SW 1271 (cell line): ENCODE measurements around the gene IQCE.
"Not testable (repeated sequence)": the region's sequence is repeated elsewhere in the genome, so short reads cannot be mapped to it uniquely, and the experiment has no call there.

Experiments used
- DNase-seq, 2 experiments: peaks; one replicate each; lab custom pipeline; 2025; lab: John Stamatoyannopoulos, UW

The IQCE gene

DNA sequence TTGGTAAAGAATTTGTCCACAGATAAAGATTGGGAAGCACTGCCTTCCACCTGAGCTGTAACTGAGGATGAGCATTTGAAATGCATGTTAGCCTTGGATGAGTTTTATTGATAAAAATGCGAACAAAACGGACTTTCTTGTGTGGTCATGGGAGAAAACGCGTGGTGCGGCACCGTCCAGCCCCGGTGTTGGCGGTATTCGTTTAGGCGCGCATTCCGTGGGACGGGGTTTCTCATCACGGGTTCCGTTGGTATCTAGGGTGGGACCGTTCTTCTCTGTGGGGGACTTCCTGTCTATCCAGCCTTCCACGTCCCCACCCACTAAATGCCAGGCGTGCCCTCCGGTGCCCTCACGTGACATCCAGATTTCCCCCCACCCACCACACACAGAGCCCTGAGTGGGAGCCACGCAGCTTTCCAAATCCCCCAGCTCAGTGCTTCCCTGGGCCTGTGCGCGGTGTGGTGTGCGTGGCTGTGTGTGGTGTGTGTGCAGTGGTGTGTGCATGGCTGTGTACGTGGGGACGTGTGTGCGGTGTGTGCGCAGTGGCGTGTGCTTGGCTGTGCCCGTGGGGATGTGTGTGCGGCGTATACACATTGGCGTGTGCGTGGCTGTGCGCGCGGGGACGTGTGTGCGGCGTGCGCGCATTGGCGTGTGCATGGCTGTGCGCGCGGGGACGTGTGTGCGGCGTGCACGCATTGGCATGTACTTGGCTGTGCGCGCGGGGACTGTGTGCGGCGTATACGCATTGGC is 18.1 kb downstream of the IQCE start:
- no peak for DNase-seq

DNA sequence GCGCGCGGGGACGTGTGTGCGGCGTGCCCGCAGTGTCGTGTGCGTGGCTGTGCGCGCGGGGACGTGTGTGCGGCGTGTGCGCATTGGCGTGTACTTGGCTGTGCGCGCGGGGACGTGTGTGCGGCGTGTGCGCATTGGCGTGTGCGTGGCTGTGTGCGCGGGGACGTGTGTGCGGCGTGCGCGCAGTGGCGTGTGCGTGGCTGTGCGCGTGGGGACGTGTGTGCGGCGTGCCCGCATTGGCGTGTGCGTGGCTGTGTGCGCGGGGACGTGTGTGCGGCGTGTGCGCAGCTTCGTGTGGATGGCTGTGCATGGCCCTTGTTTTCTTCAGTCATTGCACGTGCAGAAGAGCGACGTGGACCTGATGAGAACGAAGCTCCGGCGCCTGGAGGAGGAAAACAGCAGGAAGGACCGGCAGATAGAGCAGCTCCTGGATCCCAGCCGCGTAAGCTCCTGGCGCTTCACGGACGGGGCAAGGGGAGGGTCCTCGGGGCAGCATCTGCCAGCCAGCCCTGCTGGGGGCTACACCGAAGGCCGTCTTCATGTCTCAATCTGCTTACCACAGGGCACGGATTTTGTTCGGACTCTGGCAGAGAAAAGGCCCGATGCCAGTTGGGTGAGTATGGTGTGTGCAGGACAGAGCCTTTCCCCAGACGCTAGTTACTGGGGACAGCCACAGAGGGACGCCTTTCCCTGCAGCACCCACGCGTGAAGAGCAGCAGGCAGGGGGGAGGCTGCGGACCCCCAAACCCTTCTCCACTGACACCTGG is 19.3 kb downstream of the IQCE start:
- no peak for DNase-seq

DNA sequence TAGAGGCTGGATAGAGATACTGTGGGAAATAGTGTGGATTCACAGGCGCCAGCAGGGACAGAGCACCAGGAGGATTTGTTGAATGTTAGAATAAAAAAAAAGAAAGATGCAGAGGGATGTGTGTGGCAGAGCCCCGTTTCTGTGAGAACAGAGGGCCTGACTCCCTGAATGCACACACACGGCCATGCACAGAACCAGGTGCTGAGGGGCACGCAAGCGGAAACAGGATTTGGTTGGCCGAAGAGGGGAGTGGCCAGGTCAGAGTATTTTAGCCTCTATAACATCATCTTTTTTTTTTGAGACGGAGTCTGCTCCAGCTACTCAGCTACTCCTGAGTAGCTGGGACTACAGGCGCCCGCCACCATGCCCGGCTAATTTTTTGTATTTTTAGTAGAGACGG is 21.9 kb downstream of the IQCE start:
- DNase-seq = no peak

DNA sequence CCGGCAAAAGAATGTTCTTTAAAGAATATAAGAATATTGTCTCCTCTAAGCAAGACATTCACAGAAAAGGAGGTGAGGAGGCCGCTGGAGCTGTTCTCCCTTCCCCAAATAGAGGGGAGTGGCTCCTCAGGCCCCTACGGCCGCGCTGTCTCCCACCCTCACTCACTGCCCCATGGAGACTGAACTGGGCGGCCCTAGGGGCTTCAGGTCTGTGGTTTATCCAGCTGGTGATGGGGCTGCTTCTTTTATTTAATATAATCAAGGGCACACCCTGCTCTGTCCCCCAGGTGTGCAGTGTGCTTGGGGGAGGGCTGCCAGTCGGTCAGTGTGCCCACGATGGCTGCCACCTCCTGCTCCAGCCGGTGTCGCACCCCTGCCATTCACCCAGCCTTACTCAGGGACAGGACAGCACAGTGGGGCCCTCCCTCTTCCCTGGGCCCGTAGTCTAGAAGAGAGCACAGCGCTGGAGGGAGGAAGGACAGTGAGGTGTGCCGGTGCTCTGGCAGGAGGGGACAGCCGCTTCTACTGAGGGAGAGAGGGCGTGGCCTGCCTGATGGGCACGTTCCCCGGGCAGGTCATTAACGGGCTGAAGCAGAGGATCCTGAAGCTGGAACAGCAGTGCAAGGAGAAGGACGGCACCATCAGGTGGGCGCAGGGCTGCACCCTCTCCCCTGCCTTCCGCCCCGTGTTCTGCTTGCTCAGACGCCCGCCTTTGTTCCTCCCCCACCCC is 23.4 kb downstream of the IQCE start:
- DNase-seq = no peak

DNA sequence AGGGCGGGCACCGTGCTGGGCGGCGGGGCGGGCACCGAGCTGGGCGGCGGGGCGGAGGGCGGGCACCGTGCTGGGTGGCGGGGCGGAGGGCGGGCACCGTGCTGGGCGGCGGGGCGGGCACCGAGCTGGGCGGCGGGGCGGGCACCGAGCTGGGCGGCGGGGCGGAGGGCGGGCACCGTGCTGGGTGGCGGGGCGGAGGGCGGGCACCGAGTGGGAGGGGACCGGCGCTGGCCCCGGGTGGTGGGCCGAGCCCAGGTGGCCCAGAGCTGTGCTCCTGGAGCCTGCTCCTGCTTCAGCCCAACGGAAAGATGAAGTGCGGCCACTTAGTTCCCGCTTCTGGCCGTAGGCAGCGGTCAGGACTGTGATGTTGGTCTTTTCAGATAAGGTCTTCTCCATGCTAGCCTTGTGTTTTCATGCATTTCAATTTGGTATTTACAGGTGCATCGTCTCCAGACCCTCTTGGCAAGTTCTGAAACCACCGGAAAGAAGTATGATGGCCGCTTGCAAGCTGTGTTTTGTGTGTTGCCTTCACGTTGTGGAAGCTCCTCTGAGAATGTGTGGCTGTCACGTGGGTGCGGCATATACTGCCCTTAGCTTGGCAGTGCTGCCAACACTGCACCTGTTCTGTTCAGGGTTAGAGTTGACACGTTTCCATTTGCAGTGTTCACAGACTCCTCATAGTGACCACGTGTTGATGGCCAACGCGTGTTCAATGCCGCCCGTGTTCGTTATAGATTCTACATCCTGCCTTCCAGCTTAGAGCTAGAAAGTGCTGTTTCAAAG is 25.2 kb downstream of the IQCE start:
- DNase-seq = no peak

DNA sequence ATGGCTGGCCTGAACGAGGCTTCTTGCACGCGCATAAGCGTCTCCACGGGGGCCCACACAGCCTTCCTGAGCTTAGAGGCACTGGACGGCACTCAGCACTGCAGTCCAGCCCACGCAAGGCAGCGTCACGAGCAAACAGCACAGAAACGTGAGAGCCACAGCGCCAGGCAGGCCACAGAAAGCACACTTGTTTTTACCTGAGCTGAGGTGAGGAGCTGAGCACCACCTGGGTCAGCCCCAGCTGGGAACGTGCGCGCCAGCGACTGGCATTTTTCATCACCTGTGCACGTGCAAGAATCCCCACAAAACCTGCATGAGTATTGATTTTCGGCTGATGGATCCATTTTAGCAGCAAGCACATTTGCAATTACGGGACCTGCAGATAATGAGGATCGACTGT is 26.7 kb downstream of the IQCE start:
- no peak for DNase-seq

DNA sequence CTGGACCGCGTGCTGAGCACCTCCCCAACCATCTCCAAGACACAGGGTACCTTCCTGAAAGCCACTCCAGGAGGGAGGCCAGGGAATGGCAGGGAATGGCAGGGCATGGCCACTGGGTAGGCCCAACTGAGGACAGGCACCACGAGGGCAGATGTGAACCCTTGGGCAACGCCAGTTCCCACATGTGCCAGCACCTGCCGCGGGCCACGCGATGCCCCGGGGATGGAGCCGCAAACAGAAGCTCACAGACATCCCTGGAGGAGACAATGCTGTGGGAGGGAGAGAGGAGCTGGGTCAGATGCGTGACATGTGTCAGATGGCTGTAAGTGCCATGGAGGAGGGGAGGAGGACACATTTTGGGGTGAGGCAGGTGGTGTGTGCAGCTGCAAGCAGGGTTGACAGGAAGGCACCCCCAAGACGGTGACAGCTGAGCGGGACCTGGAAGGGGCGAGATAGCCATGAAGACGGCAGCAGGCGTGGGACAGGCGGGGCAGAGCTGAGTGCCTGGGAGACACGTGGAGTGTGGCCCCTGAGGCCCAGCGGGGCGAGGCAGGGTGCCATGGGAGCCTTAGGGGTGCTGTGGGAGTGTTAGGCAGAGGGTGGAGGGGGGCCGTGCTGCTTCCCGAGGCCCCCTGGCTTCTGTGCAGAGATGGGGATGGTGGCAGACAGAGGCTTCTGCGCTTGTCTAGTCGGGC is 27.7 kb downstream of the IQCE start:
- no peak for DNase-seq

DNA sequence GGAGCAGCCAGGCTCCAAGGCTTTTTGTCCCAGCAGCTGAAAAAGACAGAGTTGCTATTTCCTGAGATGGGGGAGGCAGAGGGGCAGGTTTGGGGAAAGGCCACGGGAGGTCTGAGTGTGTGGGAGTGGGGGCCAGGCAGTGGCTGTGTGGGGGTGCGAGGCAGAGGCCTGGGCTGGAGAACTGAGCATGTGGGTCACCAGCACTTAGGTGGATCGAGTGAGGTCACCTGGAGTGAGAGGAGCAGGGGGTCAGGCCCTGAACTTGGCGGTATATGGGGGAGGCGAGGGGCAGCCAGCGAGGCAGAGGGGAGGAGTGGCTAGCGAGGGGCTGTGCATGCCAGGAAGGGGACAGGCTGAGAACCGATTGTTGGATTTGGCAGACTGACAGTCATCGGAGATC is 28.4 kb downstream of the IQCE start:
- DNase-seq = no peak

DNA sequence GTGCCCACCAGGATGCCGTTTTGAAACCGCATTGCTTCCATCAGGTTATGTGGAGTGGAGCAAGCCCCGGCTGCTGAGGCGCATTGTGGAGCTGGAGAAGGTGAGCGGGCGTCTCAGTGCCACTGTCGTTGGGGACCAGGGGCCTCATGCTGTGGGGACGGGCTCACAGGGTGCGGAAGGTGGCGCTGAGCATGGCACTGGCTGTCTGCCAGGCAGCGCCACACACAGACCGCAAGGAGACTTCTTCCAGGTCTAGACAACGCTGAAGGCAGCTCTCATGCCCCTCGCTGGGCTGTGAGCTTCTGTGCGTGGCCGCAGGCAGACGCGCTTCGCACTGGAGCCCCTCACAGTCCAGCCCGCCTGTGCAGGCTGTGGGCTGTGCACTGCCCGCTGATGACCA is 29.0 kb downstream of the IQCE start:
- no peak for DNase-seq

DNA sequence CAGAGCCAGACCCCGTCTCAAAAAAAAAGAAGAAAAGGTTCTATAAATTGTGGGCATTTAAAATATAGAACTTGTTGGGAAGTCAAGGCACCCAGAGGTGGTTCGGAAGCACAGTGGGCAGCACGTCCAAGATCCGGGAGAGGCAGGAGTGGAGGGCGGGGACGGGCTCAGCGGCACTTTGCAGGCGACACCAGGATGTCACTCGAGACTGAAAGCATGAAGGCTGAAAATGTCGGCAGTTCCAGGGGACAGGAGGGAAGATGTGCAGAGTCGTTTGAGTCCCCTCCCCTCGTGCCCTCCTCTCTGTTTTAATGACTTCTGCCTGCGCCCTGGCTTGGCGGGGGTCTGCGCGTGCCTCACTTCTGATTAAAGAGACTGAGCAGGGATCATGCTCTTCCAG is 30.6 kb downstream of the IQCE start:
- DNase-seq = no peak

DNA sequence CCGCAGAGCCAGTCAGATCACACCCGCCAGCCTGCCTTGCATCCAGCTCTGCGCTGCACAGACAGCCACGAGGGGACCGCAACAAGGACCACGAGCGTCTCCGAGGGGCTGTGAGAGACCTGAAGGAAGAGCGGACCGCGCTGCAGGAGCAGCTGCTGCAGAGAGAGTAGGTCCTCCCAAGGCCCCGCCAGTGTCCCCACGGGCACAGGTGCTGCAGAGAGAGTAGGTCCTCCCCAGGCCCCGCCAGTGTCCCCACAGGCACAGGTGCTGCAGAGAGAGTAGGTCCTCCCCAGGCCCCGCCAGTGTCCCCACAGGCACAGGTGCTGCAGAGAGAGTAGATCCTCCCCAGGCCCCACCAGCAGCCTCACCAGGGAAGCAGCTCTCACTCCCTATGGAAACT is 31.2 kb downstream of the IQCE start:
- DNase-seq = not testable (repeated sequence)

DNA sequence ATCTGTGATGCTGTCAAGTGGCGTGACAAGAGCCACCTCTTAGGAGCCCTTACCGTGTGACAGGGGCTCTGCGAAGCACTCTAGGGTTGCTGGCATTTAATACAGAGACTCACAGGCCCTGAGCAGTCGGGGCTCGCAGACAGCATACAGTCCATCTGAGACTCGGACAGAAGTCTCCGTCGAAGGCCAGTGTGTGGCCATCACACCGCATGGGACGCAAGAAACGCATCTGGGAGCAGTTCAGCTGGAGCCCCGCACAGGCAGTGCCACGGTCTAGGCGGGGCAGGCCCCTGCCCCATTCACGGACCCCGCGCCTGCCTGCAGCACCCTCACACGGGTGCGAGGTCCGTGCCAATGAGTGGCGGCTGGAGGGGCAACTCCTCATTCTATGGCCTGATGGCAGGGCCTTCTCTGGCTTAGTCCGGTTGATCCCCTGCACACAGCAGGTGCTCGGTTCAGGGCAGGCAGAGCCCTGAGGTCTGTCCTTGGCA is 33.6 kb downstream of the IQCE start:
- no peak for DNase-seq

DNA sequence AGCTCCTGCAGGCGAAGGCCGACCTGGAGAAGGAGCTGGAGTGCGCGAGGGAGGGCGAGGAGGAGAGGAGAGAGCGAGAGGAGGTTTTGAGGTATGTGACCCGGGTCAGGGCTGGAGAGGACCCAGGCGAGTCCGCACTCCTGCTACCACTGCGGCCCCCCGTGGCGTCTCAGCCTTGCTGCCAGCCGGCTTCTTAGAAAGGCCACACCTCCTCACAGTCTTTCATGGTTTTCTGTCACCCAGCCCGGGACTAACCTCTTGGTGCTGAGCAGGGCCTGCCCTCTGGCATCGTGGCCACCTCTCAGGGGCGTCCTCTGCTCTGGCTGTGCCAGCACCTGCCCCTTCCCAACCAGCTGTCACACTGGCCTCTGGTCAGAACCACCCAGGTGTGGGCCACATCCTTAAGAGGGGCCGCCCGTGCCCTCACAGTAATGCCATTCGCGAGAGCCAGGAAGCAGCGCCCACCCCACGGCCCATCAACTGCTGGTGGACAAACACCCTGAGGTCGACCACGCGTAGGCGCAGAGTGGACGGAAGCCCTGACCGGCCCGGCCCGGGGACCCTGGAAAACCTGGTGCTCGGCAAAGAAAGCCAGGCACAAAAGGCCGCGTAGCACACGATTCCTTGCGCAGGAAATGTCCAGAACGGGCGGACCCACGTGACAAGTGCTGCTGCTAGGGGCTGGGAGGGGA is 34.4 kb downstream of the IQCE start:
- no peak for DNase-seq

DNA sequence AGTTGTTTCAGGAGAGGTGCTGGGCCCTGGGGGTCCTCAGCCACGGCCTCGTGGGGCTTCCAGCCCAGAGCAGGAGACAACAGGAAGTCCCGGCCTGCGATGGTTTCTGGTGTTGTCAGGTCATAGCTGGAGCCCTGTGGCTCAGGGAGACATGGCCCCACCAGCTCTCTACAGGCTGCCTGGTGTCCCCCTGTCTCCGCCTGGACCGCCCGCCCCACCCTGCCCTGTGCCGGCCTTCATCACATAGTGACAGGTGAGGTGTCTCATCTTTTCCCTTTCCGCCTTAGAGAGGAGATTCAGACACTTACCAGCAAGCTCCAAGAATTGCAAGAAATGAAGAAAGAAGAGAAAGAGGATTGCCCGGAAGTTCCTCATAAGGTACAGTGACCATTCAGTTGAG is 35.8 kb downstream of the IQCE start:
- no peak for DNase-seq

DNA sequence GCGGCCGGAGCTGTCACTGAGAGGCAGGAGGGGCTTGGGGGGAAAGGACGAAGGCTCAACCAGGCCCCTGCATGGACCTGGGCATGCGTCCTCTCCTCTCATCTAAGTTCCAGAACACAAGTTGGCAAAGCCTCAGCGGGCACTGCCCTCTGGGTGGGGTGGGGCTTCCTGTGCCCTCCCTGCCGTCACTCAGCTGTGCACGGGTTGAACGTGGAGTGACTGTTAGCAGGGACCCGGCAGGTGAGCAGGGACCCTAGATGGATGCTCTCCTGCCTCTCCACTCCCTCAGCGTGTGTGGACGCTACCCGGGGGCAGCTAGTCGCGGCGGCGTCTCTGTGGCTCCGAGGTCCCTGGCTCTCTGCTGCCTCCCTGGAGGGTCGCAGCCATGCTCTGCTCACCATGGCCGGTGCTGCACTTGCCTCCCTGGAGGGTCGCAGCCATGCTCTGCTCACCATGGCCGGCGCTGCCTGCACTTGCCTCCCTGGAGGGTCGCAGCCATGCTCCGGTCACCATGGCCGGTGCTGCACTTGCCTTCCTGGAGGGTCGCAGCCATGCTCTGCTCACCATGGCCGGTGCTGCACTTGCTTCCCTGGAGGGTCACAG is 36.6 kb downstream of the IQCE start:
- DNase-seq = no peak

DNA sequence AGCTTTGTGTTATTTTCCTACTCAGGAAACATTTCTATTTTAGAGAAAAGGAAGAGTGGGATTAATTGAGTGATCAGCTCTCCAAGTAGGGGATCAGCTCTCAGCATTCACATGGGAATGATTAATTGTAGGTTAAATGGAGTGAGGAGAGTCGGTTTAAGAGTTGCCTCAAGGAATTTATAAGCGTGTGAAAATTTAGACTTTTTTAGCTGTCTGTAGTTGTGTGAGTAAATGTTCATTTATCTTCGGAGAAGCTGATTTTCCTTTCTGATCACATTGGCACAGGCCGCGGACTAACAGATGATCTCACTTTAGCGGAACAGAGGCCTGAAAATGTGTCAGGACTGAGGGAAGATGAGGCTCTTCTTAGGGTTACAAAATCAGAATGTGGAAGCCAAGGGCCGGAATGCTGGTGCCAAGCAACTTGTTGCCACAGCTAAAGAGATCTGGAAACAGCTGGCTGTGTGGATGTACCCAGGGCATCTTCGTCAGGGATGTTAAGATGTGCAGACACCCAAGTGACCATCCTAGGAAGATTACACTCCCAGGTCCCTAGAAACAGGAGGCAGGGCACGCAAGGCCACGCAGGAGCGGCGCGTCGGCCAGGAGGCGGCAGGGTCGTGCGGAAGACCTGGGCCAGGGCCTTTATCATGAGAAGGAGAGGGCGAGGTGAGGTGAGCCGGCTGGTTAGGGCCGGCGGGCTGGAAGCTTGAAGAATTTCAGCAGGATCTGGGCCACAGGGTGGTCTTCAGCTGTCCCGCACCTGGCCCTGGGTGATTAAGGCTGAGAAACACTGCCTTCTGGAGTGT is 37.9 kb downstream of the IQCE start:
- no peak for DNase-seq

DNA sequence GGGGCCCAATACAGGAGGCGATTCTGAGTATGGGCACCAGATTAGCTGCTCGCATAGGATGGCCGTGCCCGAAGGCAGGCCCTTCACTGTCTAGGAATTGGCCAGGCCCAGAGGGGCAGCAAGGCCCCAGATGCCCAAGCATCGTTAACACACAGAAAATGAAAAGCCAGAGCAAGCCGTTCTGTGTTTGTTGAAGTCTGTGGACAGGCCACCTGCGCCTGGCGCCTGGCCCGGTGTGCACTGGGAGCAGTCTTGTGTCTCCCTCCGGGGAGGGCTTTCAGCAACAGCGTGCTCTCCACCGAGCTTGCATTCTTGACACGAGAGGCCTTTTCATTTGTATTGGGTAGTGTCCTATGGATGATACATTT is 38.5 kb downstream of the IQCE start:
- no peak for DNase-seq

DNA sequence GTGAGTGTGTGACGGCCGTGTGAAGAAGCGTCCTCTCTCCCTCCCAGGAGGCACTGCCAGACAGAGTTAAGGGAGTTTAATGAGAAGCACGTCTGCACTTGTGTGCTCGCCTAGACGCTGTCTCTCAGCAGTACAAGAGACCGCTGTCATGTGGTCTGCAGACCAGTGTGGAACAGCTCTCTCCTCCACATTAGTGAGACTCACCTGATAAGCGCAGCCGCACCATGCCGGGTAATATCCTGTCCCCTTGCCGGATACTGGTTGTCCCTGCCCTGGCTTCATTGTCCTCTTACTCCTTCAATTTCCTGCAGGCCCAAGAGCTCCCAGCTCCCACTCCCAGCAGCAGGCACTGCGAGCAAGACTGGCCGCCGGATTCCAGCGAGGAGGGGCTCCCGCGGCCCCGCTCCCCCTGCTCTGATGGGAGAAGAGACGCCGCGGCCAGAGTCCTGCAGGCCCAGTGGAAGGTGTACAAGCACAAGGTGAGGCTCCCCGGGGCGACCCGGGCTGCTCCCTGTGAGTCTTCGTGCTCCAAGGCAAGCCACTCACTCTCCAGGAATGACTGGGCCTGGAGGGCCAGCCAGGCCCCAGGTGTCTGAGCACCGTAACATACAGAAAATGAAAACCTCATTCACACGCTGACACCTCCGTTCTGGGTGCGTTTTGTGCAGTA is 39.5 kb downstream of the IQCE start:
- DNase-seq = no peak

DNA sequence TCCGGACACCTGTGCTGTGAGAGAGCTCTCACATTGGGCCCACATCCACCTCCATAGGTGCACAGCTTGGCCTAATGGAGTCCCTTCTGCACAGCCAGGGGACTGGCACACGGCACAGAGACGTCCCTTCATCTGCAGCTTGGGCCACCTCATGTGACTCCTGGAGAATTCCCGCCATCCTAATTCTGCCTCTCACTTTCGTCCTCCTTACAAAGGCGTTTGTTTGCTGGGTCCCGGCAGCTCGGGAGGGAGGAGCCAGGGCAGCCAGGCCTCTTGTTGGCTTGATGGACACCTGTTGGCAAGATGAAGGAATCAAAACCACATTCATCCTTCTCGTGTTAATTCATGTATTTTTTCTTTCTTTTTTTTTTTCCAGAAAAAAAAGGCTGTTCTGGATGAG is 42.3 kb downstream of the IQCE start:
- DNase-seq = no peak
